Dermis blood vessel endothelial cell (primary cell): ENCODE measurements around the gene FBN3. TPM values are rescaled to one million over a fixed set of nuclear protein-coding genes. Genes with fewer than 3 reads are reported as not detected.

ENCODE experiments used
- DNase-seq: peaks from one replicate; pipeline ENCODE4 v3.0.0; 2010
- total RNA-seq: library from RNA; depleted of rRNA; stranded (reverse); fragments of >200 nt; gene quantifications from 2 replicates; pipeline ENCODE4 v1.2.3, GENCODE V29; 2014

The FBN3 gene
- total RNA-seq, 1 donor from 2014 or later = not detected

DNA sequence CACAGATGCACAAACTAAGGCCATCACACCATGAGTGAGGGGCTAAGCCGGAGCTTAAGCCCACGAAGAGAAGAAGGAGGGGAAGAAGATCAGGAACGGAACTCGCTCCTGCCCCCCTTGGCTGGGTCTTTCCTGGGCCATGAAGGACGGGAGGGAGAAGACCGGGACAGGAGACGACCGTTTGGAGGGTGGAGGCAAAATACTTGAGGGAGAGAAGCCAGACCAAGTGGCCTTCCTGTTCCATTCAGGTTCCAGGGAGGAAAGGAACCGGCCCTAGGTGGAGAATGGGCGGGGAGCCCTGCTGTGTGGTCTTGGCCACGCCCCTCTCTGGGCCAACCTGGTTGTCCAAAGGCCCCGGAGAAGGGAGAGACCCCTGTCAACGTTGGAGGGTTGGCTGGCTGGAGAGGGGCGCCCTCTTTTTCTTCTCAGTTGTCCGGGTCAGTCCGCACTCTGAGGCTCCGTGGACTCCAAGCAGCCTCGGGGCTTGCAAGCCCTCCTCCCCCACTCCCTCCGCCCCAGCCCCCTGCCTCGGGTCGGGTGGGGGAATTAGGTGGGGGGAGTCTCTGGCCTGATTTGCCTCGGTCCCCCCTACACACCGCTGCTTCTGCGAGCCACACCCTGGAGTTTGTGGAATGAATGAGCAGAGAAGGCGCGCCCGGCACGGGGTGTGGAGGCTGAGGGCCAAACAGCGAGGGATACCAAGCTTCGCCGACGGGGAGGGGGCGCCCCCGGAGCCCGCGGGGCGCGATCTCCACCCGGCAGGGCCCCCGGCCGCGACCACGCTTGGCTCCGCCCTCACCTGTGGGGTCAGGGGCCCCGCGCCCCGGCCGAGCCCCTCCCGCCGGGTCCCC is 757 bp downstream of the FBN3 start:
- DNase-seq = no peak

DNA sequence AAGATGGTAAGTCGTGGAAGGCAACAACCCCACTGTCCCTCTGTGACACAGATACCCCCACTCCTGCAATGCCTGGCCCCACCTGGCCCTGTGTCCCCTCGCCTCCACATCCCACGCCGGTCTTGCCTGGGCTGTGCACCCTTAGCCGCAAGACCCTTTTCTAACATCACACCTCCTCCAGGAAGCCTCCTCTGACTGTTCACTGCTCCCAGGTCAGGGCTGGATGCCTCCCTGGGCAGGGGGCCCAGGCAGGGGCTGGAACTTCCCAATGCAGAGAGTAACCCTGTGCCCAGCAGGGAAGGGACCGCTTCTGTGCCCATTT is 1.3 kb downstream of the FBN3 start:
- DNase-seq = no peak

DNA sequence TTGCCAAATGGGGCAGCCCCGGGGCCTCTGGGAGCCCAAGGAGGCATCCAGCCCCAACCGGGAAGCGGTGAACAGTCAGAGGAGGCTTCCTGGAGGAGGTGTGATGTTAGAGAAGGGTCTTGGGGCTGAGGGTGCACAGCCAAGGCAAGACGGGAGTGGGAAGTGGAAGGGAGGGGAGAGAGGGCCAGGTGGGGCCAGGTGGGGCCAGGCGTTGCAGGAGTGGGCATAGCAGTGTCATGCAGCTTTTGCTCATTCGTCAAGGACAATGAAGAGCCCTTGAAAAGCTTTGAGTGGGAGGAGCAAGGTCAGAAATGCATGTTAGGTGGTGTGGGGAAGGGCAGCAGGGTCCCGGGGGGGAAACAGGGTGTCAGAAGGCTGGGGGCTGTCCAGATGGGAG is 1.8 kb downstream of the FBN3 start:
- DNase-seq = no peak

DNA sequence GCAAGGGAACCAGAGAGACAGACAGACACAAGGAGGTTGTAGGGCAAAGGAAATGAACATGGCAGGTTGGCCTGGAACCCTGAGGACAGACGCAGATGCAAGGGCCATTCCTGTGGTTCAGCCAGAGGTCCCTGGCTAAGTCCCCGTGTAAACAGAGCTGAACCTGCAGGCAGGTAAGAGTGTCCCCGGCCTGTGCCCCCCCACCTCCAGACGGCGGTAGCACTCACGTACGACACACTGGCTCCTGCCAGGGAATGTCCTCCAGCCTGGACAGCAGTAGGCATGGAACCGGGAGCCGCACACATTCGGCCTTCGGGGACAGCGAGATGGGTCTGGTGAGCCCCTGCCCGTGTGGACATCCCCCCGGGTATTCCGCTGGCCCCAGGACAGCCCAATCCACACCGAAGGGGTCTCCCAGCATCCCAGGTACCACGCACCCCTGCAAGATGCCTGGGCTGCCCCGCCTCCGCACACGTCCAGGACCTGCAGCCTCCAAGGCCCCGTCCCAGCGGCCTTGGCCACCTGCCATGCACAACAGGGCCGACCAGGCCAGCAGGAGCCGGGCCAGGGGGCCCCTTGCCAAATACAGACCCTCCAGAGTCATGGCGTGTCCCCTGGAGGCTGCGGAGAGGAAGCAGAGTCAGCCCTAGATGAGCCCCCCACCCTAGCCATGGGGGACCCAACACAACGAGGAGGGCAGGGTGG is 2.4 kb downstream of the FBN3 start:
- DNase-seq = no peak

DNA sequence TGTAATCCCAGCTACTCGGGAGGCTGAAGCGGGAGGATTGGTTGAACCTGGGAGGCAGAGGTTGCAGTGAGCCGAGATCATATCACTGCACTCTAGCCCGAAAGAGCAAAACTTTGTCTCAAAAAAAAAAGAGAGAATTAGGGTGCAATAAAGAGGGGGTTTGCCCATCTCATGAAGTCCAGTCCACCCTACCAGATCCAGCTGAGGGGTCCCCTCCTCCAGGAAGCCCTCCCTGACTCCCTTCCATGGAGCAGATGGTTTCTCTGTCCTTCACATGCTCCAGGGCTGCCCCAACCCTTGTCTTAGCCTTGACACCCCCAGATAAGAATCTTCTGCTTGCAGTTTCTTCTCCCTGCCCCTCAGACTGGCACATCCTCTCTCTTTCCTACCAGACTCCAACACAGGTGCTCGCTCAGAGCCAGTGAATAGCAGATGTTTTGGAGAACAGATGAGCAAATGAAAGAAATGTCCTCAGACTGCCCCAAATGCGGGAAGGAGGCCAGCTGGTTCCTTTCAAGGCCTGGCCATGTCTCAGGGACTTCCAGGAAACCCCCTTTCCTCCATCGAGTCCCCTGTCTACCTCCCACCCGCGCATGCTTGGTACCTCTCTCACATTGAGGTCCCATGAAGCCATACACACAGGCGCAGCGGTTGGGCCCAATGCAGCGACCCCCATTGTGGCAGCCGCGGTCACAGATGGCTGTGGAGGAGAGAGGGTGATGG is 5.0 kb downstream of the FBN3 start:
- DNase-seq = no peak

DNA sequence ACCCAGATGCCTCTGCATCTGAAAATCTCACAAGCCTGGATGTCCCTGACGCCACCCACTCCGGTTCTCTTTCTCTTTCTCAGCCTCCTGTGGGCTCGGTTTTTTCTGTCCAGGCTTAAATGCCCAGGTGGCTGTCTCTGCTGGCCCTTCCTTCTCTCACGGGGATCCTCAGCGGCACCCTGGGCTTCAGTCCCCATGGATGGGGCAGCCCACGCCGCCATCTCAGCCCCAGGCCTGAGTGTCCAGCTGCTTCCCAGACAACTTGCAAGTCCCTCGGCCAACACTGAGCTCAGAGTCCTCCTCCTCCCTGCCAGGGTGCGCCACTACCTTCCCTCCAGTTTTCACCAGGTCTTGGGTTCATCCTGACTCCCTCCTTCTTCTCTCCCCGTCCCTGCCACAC is 6.4 kb downstream of the FBN3 start:
- DNase-seq = no peak

DNA sequence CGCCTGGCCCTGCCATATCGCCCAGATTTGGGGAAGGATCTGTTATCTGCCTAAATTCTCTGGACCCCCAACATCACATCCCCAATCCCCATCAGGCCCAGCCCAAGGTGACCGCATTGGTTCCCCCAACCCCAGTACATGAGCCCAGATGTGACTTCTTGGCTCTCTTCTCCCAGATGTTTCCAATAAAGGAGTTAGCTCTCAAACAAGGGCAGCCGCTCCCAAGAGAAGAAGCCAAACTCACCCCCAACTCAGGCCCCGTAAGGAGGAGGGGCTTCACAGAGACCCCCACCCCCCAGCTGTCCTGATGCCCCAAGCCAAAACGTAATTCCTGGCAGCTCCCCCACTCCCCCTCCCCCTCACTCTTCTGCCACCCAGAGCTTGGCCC is 6.9 kb downstream of the FBN3 start:
- DNase-seq = no peak

DNA sequence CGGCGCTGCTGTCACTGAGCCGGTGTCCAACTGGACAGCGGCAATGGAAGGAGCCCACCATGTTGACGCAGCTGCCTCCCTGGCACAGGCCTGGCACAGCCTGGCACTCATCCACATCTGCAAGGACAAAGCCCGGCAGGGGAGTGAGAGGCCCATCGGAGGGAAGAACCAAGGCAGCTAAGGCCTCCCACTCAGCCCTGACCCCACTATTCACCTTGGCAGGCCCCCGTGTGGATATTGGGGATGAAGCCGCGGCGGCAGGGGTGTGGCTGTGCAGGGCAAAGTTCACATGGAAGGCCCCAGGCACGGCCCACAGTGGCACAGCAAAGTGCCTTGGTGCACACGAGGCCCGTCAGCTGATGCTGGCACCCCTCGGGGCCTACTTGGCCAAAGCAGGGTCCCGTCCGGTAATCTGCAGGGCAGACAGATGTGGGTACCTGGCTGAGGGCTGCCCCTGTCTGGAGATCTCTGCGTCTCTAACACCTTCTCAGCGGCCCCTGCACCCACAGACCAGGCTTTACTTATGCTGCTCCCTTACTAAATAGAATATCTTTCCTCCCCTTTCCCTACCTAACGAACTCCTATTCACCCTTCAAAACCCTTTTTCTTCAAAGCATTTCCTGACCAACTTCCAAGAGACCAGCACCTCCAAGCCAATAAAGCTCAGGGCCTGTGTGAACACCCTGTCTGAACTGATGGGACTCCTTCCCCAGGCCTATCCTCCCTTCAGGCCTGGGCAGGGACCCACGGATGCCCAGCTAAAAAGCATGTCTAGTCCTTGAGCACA is 7.5 kb downstream of the FBN3 start:
- DNase-seq = no peak

DNA sequence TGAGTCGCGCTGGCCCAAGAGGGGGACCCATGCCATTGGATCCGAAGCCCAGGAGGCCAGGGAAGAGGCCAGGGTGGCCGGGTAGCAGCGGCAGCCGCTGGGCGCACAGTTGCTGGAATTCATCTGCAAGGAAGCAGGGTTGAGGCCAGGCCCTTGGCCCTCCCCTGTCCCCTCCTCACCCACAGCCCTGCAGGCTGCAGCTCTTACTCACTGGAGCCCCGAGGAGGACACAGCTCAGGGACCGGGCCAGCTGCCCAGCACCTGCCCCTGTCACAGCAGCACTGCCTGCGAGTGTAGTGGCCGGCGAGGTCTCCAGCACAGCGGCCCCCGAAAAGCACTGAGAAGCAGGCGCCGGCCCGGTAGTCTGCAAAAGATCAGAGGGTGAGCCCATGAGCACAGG is 11.2 kb downstream of the FBN3 start:
- DNase-seq = no peak

DNA sequence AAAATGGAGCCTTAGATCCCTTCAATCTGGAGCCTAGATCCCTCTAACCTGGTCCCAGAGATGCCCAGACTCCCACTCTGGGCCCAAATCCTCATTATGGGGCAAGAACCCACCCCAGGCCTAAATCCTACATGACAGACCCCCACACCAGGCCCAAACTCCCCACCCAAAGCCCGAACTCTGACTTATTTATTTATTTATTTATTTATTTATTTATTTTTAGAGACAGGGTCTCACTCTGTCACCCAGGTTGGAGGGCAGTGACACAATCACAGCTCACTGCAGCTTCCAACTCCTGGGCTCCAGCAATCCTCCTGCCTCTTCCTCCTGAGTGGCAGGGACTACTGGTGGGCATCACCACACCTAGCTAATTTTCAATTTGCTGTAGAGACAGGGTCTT is 12.0 kb downstream of the FBN3 start:
- no peak for DNase-seq

DNA sequence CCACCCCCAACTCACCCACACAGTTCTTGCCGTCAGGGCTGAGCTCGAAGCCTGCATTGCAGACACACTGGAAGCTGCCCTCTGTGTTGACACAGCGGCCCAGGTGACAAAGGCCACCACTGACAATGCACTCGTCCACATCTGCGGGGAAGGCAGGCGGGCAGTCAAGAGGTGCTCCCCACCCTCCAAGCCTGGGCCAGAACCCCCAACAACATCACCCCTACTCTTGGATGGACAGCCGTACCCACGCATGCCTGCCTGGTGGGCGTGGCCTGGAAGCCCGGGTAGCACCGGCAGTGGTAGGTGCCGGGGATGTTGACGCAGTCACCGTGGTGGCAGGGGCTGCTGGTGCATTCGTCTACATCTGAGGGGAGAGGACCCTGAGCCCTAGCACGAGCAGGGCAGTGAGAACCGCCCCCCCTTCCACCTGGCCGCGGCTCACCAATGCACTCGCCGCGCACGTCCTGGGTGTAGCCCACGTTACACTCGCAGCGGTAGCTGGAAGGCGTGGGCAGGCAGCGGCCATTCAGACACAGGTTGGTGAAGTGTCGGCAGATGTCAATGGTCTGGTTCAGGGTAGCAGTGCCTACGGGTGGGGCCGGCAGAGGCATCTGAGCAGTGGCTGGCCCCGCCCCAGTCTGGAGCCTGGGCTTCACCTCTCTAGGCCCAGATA is 13.3 kb downstream of the FBN3 start:
- no peak for DNase-seq

DNA sequence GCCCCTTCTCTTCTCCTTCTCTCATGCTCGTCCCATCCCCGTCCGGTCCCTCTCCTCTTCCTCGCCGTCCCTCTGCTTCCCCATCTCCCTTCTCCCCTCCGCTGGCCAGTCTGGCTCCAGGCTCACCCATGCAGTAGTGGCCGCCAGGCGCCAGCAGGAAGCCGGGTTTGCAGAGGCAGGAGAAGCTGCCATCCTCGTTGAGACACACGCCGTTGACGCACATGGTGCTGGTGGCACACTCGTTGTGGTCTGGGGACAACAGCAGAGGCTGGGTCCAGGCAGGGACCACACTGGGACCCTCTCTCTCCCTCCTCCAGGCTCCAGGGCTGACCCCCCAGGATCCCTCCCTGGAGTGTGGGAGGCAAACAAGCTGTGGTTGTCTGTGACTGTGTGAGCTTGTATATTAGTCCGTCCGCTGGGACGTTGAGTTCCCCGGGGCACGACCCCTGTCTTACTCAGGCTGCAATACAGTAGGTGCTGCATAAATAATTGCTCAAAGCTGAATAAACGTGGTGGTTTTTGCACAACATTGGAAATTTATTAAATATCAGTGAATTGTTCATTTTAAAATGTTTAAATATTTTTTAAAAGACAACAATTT is 16.4 kb downstream of the FBN3 start:
- DNase-seq = no peak

DNA sequence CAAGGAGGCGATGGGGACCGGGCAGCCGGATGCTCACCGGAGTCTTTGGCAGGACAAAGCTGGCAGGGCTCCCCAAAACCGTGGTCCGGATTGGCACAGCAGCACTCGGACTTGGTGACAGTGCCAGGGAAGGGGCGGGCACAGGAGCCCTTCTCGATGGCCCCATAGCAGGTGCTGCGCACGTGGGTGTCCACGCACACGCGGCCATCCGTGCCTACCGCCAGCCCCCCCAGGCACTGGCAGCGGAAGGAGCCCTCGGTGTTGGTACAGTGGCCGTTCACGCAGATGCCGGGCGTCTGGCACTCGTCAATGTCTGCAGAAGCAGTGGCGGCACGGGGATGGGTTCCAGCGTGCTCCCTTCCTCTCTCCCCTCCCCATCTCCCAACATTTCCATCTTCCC is 17.9 kb downstream of the FBN3 start:
- DNase-seq = no peak

DNA sequence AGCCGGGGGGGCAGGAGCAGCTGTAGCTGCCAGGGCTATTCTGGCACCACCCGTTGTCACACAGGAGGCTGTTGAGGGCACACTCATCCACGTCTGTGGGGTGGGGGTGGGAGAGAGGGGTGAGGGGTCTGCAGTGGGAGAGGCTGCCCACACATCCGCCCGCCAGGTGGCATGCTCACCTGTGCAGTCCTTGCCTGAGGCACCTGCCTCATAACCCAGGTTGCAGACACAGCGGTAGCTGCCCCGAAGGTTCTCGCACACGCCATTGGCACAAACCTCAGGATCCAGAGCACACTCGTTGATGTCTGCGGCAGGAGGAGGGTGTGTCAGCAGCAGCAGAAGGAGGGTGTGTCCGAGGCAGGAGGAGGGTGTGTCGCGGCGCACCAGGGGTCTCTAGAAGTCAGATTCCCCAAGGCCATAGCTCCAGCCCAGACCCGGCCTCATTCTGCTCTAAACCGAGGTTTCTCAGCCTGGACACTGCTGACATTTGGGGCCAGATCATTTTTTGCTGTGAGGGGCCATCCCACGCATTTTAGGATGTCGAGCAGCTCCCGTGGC is 20.3 kb downstream of the FBN3 start:
- no peak for DNase-seq

DNA sequence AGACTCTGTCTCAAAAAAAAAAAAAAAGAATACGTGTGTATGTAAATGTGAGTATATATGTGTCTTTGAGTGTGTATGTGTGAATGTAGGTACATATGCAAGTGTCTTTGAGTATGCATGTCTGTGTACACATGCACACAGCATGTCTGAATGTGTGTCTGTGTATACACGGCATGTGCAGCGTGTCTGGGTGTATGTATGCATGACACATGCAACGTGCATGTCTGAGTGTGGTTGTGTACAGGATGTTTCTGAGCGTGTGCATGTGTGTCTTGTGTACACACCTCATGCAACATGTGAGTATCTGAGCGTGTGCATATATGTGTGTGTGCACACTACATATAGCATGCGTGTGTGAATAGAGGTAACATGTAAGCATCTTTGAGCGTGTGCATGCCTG is 20.8 kb downstream of the FBN3 start:
- DNase-seq = no peak

DNA sequence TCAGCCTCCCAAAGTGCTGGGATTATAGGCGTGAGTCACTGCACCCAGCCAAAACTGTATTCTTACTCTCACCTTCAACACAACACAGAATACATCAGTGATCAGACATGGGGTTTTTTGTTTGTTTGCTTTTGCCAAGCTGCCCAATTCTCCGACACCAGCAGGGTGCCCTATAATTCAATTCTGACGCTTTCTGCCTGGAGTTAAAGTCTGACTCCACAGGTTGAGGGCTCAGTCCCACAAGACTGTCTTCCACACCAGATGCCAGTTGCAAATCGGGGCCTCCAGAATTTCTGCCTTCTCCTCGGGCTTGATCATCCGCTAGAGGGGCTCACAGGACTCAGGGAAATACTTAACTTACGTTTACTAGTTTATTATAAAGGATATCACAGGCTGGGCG is 22.1 kb downstream of the FBN3 start:
- no peak for DNase-seq

DNA sequence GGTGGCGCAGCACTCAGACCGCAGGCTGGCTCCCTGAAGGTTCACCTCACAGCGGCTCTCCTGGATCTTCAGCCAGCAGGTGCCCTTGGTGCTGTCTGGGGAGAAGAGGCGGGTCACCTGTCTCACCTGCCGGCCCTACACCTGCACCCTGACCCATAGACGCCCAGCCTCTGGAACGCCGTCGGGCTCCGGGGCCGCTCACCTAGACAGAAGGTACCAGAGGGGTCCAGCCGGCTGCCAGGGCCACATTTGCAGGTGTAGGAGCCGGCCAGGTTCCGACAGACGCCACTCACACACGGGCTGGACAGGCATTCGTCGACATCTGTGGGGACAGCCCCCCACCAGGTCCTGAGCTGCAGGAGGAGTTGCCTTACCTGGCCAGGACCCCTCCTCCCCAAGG is 22.9 kb downstream of the FBN3 start:
- no peak for DNase-seq

DNA sequence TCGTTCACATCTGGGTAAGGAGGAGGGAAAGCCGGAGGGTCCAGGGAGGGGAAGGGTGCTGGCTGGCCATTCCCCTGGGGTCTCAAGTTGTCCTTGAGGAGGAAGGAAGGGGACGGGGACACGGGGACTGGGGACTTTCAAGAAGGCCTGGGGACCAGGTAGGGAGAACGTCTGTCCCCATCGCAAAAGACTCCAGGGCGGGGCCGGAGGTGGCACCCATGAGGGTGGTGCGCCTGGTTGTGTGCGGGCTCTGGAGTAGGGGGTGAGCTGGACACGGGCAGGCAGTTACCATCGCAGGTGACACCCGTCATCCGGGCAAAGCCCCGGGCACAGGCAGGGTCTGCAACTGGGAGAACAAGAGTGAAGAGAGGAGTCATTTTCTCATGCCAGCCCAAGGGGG is 23.4 kb downstream of the FBN3 start:
- DNase-seq = no peak

DNA sequence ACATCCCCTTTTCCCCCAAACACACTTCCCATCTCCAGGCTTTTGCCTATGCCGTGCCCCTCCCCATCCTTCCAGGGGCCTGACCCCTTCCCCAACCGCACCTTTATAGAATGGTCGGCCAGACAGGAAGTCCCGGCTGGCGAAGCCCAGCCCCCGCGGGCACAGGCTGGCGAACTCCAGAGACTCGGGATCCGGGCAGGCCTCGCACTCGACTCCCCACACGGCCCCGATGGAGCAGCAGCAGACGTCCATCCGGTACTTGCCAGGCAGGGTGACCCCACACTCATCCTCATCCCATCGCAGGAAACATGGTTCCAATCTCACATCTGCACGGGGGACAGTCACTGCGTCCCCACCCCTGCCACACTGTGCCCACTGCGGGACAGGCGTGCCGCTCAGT is 25.7 kb downstream of the FBN3 start:
- no peak for DNase-seq

DNA sequence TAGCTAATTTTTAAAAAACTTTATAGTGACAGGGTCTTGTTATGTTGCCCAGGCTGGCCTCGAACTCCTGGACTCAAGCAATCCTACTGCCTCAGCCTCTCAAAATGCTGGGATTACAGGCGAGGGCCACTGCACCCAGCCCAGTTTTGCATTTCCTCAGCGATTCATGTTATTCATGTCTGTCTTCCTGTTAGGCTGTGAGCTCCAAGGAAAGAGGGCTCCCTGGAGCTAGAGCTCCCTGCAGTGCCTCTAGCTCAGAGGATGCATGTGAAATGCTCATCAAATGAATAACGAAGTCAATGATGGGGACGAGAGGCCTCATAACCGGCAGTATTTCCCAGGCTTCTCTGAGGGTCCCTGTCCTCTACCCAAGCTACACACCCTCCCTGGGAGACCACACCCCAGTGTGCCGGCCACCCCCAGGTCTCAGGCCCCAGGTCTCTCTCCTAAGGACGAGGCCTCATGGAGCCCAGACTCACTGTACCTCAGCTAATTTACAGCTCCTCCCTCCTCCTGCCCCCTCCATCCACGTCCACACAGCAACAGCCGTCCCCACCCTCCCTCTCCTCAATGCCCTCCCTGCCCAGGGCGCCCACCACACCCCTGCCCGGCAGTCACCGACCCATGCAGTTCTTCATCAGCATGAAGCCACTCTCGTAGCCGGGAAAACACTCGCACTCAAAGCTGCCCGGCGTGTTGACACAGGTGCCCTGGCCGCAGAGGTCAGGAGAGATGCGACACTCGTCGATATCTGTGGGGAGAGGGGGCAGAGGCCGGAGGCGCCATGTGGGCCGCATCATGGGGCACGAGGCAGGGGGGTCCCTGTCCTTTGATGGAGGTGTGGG is 28.5 kb downstream of the FBN3 start:
- no peak for DNase-seq

DNA sequence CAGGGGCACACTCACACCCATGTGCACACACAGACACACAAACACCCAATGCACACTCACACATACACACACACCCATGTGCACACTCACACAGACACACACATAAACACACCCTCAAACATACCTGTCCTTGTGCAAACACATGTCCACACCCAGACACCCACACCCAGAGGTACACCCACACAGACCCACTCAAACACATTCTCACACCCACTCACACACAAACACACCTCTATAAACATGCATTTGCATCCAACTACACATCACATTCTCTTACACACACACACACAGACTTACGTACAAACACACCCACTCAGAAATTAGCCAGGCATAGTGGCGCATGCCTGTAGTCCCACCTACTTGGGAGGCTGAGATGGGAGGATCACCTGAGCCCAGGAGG is 31.4 kb downstream of the FBN3 start:
- no peak for DNase-seq
